HG03025 (cell line): ENCODE measurements around the gene ASTN2.

Experiments
- ATAC-seq: cut with Tn5 transposase; IDR thresholded peaks from one replicate; pipeline ENCODE4 v1.9.1; 2021; ENCODE audit warnings: mild to moderate bottlenecking, moderate library complexity; ENCODE audit not compliant: unreplicated experiment, low FRiP score

Gene ASTN2

GRCh38 chr9:116721944-116722343, 692.9 kb downstream of the ASTN2 start:
- ATAC-seq = no peak

- ATAC-seq = no peak
Observed at GRCh38 chr9:116721411-116721810, 693.4 kb downstream of the ASTN2 start.

DNA sequence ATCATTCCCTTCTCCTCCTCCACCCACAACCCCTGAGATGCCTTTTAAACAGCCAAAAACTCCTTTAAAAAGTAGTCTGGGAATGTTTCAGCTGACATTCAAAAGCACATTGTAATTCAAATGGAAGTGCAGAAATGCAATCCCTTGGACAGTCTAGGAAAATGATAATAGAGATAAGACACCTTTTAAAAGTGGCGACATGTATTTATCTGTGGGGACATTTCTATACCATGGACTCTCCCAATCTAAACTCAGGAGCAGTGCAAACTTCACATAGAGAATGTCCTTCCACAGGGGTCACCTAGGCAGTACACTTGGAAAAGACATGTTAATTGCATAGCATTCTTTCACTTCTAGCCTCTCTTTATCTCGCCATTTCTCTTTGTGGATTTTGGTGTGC, 694.7 kb downstream of the ASTN2 start:
- ATAC-seq = no peak

GRCh38 chr9:116718111-116718510, 696.7 kb downstream of the ASTN2 start:
- no peak for ATAC-seq

DNA sequence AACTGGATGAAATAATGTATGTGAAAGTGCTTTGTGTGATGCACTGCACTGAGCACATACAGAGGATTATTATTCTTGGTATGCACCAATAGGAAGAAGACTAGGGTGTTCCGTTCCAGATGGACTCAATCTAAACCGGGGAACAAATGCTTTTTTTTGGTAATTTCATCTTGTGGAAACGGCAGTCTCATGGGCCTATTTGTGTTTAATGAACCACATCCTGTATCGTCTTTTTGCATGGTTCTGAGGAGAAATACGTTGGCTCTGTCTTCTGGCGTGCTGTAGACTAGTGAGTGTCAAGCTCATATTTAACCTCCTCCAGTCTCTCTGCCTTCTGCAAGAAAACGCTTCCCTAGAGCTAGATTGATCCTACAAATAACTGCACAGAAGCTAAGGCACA, 697.7 kb downstream of the ASTN2 start:
- no peak for ATAC-seq

DNA sequence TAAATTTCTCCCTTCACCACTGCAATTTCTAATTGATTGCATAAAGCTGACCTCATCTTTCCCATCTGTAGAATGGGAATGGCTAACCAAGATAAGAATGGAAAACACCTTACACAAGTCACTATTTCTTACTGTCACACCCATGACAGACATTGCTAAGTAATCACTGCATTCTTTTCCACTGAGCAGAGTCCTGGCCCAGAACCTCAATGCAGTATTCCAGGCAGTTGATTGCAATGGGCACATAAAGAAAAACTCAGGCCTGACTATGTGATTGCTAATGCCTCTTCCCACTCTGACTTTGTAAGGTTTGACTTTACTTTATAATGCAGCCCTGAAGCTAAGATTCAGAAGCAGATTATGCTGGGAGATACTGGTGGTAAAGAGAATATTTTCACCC, 698.4 kb downstream of the ASTN2 start:
- no peak for ATAC-seq

GRCh38 chr9:116715751-116716150, 699.1 kb downstream of the ASTN2 start:
- no peak for ATAC-seq

DNA sequence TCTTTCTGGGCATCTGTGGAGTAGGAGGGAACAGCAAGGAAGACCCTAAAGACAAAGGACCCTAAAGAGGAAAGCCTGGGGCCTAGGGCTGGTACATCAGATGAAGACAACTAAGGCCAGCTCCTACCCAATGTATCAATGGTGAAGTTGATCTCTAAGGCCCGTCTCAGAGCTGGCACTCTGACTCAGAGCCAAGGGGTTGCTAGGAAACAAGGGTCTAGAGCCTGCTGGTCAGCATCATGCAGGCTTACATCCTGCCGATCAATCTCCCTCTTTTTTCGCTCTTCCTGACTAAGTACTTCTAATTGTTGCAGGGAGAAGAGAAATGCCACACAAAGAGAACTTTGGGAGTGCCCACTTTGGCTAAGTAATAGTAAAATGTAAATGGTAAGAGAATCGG, 701.6 kb downstream of the ASTN2 start:
- ATAC-seq = no peak

DNA sequence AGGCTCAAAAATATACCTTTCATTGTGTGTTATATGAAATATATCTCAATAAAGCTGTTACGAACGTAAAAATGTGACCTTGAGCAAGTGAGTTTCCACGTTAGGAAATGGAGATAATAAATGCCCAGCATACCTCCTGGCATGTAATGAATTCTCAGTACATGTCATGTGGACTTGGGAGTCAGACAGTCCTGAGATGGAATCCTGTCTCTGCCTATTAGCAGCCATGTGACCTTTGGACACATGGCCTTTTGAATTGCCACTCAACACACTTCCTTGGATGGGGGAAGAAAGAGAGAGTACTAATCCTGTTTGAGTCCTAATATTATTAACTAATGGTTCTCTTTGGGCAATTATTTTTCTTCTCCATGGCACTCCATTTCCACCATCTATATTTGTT, 702.1 kb downstream of the ASTN2 start:
- no peak for ATAC-seq

DNA sequence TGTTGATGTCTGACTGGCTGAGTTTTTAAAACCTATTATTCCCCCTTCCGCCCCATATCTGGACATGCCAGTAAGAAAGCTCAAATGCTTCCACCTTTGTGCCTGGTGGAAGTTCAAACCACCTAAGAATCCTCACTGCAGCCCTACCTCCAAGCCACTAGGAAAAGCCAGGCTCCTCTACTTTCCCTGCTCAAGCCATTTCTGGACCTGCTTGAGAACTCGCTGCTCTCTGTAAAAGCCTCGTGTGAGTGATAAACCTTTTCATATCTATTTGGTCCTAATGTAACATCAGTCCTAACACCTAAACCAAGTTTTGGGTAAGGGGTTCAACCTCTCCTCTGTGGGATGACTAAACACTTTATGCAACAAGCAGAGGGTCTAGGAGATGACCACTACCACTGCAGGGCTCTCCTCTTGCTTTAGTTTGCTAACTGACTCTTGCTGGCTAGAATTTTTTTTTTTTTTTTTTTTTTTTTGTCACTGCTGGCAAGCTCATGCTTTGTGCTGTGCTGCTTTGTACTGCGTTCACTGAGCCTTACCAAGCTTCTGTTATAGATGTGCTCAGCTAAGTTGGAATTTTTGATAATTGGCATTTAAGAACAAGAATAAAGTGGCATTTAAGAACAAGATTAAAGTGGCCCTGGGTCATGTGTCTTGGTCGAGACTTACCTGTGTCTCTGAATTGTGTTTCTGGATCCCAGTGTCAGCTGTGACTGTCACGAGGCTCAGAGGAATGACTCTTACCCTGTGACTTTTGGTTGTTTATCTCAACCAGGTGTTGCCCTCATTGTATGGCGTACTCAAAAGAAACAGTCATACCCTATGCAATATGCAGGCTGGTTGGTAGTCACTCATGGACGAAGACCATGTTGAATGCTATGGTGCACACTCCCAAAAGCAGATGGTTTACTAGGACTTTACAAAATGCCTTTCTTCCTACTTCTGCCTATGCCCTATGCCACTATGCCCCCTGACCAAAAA, 708.3 kb downstream of the ASTN2 start:
- ATAC-seq = no peak

- ATAC-seq = no peak
Observed at GRCh38 chr9:116705531-116705930, 709.3 kb downstream of the ASTN2 start.

DNA sequence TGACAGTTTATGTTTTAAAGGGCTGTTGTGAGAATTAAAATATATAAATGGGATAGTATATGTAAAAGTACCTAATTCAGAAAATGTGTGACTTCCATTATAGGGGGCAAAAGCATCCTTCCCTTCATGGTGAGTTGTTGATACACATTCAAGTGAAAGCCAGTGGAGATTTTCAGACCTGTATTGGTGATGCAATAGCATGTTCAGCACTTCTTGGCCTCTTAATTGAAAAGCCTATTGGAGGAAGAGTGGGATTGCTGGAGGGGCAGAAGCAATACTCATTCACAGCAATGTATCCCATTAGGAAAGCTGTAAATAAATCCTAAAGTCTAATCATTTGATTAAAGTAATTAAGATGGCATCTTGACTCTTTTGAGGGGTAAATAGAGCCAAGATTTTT, 710.4 kb downstream of the ASTN2 start:
- no peak for ATAC-seq

DNA sequence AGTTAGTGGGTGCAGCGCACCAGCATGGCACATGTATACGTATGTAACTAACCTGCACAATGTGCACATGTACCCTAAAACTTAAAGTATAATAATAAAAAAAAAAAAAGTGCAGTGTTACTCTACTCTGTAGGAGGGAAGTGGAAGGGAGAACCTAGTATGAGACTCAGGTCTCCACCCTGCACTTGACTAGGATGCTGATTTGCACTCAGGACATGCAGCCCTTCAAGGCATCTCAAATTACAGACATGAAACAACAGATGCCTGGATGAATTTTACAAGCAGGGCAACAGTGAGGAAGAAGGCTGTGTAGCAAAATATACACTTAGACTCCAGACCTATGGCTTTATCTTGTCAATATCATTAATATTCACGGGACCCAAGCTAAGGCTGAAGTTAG, 711.2 kb downstream of the ASTN2 start:
- ATAC-seq = no peak

GRCh38 chr9:116701940-116702642, 712.8 kb downstream of the ASTN2 start:
- ATAC-seq = no peak

DNA sequence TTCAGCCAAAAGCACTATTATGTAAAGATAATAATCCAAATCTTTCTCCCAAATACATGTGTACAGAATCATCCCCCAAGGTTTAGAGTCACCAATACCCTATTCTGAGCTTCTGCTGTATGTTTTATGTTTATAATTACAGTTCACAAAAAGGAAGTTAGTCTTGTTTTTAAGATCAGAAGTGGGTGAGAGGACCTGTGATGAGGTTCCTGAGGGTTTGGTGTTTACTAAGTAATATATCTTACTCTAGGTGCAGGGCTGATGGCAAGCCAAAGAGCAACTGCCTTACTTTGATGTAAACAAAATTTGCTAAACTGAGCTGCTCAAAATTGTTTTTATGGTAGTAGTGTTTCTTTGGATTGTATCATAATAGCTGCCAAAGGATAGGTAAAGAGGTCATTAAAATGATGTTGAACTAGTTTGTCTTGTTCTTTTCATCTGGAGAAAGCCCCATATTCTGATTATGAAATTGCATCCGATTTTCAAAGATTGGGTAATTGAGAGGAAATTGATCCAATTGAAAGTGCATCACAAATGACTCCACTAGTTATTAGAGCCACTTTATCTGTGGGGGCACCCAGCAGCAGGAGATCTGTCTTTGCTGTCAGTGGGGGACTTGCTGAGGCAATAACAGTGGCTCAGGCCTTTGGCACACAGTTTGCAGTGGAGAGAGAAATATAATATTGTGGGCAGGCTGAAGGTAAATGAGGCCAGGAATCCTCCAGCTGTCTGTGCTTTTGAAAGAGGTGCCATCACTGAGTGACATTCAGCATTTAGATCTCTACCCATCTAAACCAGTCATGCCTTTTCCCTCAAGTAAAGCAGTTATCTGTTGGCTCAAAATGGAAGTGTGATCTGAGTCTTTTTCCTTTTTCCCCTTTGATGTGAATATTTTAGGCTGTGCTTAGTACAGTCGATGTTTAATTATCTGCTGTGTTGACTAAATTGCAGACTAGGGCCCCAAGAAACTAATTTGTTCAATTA, 713.7 kb downstream of the ASTN2 start:
- ATAC-seq = no peak

DNA sequence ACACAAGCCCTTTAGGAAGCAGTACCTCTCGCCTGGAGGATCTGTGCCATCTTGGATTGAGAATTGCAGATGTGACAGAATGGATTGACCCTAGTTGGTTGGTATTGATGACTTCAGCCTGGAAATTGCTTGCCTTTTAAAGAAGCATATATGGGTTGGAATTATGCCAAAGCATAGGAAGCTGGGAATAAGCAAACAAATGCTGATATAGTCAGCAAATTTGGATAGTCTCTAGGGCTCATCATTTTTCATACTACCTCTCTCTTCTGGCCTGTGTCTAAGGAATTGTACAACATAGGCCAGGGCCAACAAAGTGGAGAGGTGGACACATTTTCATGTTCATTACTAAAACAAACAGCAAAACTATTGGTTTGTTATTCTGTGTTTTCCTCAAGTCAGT, 714.6 kb downstream of the ASTN2 start:
- no peak for ATAC-seq

DNA sequence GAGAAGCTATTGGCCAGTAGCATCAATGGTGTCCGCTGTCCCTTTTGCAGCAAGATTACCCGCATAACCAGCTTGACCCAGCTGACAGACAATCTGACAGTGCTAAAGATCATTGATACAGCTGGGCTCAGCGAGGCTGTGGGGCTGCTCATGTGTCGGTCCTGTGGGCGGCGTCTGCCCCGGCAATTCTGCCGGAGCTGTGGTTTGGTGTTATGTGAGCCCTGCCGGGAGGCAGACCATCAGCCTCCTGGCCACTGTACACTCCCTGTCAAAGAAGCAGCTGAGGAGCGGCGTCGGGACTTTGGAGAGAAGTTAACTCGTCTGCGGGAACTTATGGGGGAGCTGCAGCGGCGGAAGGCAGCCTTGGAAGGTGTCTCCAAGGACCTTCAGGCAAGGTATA, 717.0 kb downstream of the ASTN2 start:
- no peak for ATAC-seq

- no peak for ATAC-seq
Observed at GRCh38 chr9:116697362-116697761, 717.5 kb downstream of the ASTN2 start.

DNA sequence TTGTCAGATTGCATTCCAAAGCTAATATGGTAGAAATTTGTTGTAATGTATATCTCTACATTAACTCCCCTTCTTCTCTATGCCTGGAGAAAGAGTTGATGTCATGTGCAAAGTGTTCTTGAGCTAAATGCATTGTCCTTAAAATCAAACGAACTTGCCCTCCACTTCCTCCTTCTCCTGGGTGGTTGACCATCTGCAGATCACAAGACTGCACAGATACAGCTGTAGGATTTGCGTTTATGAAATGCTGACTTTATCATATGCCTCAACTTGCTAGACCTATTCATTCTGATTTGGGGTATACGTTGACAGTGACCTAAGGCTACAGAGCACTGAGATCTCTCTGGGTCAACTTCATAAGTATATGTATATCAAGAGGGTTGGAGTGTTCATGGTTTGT, 719.4 kb downstream of the ASTN2 start:
- no peak for ATAC-seq

GRCh38 chr9:116694785-116695291, 720.0 kb downstream of the ASTN2 start:
- ATAC-seq = no peak
